HG03565 (cell line): ENCODE data around the gene C1orf35.
"Not testable (repeated sequence)": the region's sequence is repeated elsewhere in the genome, so short reads cannot be mapped to it uniquely, and the experiment has no call there.

ENCODE experiments used
- ATAC-seq: cut with Tn5 transposase; IDR thresholded peaks from one replicate; pipeline ENCODE4 v1.9.1; 2021; ENCODE audit warnings: mild to moderate bottlenecking, moderate library complexity; ENCODE audit not compliant: unreplicated experiment

The C1orf35 gene

DNA sequence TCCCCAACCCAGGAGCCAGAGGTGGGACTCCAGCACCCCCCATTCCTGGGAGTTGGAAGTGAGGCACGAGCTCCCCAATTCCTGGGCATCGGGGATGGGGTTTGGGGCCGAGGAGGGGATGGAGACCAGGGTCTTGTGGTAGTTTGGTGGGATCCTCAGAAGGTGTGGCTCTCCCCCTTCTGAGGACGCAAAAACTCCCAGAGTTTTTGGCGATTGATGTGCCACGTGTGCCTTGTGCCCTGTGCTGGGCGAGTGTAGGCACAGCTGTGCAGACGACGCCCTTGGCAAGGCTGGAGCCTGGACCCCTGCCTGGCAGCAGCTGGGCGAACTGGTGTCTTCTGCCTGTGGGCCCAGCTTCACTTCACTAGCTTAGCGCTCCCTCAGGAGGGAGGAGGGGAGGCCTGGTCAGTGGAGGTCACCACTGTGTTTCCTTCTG is 39.6 kb upstream of the C1orf35 start:
- ATAC-seq = no peak

DNA sequence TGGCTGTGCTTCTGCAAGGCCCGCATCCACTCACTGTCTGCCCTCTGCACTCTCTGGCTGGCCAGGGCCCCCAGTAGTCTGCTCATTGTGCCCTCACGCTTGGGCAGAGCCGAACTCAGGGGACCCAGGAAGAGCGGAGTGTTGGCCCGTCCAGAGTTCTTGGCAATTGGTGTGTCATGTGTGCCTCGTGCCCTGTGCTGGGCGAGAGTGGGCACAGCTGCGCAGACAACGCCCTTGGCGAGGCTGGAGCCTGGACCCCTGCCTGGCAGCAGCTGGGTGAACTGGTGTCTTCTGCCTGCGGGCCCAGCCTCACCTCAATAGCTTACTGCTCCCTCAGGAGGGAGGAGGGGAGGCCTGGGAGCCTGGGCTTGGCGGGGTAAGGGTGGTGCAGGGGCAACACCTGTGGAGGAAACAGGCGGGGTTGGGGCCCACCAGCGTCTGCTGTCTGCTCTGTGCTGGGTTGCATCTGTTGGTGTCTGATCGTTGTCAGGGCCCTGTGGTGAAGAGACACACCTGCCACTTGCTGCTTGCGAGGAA is 39.1 kb upstream of the C1orf35 start:
- no peak for ATAC-seq

DNA sequence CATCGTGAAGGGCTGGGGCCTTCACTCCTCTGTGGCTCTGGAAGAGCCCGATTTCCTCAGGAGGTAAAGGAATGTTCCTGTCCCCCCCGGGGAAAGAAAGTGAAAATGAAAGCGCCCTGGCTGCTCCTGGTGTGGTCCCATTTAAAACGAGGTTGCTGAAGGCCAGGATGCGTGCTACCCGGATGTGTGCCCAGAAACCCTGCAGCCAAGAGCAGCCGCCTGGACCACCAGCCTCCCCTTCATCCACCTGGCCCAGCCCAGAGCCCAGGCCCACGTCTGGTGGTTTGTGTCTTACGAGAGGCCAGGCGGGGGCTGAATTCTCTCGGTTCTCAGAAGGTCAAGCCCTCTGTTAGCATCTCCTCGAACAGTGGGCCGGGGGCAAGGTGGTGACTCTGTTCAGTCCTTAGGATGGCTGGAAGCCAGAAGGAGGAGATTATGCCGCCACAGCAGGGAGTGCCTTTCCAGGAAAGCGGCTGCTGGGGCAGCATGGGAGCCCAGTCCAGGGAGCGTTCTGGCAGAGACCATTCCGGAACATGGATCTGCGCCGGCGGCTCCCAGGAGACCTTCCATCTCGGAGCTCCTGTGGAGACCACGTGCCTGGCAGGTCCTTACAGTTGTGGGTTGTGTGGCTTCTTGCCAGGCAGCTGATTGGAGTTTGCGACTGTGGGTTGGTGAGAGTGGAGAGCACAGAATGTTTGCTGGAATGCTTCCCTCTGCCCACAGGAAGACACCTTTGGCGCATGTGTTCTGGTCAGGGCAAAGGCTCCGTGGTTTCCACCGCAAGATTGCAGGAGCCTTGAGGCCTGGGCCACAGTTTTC is 38.3 kb upstream of the C1orf35 start:
- no peak for ATAC-seq

DNA sequence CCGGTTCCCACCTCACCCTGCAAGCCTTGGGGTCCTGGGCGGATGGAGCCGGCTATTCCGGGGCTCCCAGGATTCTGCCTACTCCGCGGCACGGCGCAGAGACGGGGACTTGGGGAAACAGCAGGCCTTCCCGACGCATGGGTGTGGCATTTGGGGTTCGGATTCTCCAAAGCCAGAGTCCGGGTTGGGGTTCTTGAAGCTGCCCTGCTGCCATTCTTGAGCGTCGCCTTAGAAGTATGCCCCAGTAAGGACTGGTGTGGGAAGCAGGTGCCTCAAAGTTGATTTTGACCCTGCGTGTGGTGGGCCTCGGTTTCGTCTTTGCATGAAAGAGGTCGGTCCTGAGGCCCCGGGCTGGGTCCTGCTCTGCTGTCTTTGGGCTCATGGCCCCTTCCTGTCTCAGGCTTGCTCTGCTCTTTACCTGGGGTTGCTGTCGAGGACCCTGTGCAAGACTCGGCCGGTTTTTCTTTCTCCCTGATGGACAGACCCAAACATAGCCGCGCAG is 37.6 kb upstream of the C1orf35 start:
- no peak for ATAC-seq

DNA sequence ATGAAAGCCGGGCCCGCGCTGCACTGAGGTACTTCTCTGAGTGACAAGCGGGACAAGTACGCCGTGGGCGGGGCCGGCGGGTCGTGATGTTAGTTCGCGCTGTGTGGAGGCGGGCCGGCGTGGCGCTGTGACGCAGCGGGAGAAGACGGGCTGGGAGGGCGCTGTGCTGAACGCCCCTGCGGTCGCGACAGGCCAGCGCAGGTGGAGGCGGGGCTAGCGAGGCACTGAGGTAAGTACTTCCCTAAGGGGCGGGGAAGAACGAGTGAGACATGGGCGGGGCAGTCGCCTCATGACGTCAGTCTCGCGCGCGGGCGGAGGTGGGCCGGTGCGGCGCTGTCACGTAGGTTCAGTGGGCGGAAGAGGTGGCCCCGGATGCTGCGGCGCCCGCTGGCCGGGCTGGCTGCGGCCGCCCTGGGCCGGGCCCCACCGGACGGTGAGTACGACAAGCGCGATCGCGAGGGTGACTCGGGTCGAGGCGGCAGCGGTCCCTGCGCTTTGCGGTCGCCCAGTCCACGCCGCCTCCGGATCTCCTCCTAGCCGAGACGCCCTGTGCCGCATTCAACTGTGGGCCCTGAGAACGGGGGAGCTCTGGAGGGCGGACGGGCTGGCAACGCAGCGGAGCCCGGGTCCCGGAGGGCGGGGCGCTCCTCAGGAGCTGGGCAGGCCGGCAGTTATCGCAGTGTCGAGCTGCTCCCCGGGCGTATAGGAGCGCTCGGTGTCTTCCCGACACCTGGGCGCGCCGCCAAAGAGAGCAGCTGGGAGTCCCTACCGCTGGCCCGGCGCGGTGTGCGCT is 37.0 kb upstream of the C1orf35 start, which contains the start of gene GUK1:
Gene GUK1, plus strand, starts transcription at position 349 of the 793 bp plus-strand sequence. Its CDS starts 24 bp downstream, at position 373.
- peak; percentile 87 for ATAC-seq

DNA sequence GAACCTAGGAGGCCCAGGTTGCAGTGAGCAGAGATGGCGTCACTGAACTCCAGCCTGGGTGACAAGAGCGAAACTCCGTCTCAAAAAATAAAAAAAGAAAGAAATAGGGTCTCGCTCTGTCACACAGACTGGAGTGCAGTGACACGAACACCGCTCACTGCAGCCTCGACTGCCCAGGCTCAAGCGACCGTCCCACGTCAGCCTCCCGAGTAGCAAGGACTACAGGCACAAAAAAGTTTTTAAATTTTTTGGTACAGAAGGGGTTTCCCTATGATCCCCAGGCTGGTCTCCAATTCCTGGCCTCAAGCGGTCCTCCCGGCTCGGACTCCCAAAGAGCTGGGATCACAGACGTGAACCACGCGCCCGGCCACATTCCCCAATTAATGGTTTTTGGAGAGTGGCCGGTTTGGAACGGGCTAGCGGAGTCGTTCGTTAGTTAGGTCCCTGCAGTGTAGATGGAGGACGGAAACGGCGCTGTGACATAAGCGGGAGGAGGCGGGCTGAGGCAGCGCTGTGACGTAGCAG is 36.3 kb upstream of the C1orf35 start:
- no peak for ATAC-seq

DNA sequence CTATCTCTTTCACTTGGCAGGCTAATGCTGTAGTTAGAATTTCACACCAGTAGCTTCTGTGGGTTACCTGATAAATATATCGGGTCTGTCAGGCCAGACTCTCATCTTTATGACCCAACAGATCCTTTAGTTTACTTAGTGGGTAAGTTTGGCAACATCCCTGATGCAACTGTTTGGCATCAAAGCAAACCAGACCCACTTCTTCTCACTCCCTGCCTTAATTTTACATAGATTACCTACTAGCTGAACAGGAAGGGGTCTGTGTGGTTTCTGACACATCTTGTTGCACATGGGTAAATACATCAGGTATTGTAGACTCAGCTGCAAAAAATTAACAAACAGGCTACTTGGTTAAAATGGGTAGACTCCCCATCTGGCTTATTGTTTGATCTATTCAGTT is 33.8 kb upstream of the C1orf35 start:
- no peak for ATAC-seq

DNA sequence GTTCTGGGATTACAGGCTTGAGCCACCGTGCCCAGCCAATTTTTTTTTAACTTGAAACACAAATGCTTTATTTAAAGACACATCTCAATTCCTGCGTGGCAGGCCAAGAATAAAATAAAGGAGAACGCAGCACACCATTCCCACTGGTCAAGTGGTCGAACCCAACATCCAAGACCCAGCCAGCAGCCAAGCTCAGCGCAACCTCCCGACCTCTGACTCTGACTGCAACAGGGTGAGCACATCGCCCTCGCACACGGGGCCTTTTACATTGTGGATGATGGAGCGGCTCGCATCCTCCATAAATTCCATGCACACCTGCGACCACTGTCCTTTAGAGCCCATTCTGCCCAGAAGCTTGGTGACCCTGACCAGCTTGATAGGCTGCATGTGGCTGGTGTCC is 31.5 kb upstream of the C1orf35 start:
- no peak for ATAC-seq

DNA sequence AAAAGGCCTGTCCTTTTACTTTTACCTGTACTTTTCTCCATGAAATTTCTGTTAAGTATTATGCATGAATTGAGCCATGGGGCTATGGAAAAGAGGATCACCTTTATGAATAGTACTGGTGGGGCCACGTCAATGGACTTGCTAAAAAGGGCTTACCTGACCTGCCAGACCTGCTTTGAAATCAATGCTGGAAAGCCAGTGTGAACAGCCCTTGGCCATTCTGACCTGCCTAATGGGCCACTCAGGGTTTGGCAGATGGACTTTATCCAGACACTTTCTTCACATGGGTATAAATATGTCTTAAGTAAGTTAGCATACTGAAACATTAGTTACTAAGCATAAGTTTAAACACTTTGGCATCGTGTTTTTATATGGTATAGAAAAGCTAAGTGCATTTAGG is 28.6 kb upstream of the C1orf35 start:
- ATAC-seq = no peak

DNA sequence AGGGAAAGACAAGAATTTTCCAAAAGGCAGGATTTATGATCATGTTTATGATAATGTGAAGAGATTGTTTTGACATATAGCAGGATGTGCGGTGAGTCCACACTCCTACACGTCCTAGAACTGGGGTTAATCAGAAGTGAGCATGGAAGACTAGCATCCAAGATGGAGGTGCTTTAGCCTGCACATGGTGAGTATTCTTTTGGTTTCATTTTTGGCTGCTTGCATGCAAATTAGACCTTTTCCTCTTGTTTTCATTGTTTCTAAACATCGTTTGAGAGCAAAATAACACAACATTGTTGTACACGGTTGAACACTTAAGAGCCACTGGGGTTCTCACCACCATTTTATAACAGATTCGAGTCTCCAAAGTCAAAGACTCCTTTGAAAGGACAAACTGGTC is 22.1 kb upstream of the C1orf35 start:
- no peak for ATAC-seq

DNA sequence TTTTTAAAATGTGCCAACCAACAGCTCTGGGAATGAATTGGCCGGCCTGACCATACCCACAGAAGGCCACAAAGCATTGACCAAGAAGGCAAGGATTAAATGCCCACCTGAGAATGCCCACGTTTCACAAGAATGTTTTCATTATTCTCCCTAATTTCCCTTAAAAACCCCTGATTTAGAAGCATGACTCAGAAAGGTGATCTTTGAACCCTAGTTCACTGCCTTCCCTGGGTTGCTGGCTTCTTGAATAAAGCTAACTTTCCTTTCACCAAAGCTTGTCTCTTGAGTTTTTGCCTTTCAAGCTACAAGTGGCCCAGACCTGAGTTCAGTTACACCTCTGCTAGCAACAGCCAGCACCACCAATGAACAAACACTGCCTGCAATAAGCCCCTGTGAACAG is 20.4 kb upstream of the C1orf35 start:
- no peak for ATAC-seq

DNA sequence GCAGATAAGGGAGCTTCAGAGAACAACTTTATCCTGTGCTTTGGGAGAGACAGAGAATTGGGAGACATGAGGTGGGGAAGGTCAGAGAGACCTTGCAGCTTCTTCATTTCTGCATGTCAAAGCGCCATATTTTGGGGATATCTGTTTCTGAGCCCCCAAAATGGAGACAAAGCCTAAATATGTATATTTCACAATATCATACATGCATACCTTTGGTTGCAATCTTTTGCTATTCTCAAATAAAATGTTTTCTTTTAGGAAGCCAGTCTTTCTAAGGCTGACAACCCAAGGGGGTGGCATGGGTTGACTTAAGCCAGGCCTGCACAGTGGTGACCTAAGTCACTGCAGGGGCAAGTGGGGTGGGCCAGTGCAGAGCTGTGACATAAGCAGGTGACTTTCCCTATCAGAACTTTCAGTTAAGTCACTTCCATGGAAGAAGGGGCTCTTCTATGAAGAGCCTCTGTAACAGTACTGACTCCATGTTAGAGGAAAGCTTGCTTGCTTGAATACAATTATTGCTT is 19.9 kb upstream of the C1orf35 start:
- no peak for ATAC-seq

DNA sequence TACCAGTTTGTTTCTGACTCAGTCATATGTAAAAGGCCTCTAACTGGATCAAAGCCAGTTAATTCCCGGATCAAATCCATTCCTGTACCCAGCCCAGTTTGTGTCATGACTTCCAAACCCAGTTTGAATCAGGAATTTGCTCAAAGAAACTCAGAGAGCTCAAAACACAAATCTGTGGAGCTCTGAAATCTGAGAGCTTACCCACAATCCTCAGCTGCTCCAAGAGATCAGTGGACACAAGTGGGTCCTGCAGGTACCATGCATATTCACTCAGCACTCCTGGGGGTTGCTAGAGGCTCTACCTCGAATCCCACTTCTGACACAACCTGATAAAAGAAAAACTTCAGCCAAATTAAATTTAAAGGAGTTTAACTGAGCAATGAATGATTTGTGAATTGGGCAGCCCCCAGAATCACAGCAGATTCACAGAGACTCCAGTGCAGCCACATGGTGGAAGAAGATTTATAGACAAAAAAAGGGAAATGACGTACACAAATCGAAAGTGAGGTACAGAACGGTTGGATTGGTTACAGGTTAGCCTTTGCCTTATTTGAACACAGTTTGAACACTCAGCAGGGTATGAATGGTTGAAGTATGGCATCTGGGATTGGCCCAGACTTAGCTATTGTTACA is 17.8 kb upstream of the C1orf35 start:
- no peak for ATAC-seq

DNA sequence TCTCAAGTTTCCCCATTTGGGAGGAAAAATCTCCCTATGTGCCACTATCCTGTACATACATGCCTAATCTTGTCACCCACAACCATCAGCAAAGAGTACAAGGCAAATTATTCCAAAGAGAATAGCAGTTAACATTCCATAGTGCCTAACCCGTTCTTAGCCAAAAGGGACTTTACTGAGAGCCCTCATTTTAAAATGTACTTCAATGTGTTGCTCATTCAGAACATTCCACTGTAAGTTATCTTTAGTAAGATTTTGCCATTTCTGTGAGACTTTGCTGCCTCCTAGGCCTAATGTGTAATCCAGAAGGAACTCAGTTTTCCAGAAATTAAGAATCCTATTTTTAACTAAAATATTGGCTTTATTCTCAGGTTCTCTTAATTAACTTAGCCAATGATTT is 17.2 kb upstream of the C1orf35 start:
- ATAC-seq = no peak

DNA sequence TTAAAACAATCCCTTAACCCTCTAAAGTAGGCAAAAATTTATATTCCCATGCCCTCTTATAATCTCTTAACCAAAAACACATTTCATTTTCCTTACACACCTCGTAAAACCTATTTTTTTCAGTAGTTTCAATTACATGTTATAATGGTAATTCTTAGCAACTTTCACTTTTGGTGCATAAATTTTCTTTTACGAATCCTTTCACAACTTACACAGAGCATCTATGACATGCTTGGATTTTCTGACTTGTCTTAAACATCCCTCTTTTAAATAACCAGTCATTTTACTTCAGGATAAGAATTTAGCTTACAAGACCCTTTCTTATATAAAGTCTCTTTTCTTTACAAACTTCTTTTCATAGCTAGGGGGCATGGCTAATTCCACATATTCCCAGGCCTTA is 14.9 kb upstream of the C1orf35 start:
- no peak for ATAC-seq

DNA sequence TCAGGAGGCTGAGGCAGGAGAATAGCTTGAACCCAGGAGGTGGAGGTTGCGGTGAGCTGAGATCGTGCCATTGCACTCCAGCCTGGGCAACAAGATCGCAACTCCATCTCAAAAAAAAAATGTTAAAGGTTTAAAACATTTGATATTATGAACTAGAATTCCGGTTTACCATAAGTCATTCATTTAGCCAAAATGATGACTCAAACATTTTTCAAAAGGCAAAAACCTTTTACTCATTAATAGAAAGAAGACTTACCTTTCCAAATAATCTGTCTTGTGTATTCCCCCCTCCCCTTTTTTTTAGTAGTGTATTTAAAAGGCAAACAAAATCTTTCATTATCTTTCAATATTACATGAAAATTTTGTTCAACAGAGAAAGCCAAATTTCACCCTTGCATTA is 14.2 kb upstream of the C1orf35 start:
- no peak for ATAC-seq

DNA sequence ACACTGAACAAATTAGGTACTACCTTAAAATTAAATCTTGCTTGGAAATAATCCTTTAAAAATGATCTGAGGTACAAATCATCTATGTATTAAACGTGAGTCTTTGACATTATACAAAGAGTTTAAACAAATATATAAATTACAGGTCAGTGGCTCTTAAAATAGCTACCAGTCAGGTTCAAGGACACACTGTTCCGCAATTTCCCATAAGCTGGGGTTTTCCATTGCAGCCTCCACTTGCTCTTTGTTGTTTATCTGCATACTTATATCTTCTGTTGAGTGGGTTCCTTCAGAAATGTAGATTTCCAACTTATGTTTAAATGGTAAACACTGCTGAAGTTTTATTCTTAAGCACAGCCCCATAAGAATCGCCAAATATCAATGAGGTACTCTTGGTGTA is 11.7 kb upstream of the C1orf35 start:
- ATAC-seq = no peak

DNA sequence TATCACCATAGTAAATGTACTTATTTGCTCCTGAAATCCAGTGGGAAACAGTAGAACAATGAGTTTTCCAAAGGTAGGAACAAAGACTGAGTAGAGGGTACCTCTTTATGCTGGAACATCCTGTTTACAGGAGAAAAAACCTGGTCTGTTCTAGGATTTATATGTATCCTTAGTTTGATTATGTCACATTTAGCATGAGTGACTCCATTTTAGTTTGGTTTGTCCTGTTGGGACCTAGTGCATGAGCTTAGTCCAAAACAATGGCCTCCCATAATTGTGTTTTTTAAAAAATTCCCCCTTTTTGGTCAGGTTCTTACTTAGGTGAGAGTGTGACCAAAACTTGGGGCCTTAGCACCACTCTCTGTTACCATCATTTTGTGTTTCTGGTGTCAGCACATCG is 9.5 kb upstream of the C1orf35 start:
- ATAC-seq = no peak

DNA sequence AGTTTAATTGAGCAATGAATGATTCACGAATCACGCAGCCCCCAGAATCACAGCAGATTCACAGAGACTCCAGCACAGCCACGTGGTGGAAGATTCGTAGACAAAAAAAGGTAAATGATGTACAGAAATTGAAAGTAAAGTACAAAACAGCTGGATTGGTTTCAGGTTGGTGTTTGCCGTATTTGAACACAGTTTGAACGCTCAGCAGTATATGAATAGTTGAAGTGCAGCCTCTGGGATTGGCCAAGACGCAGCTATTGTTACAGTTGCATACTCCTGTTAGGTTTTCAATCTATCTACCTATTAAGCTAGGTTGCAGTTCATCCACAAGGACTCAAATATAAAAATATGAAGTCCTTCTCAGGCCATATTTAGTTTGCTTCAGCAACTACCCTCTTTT is 9.0 kb upstream of the C1orf35 start:
- no peak for ATAC-seq

DNA sequence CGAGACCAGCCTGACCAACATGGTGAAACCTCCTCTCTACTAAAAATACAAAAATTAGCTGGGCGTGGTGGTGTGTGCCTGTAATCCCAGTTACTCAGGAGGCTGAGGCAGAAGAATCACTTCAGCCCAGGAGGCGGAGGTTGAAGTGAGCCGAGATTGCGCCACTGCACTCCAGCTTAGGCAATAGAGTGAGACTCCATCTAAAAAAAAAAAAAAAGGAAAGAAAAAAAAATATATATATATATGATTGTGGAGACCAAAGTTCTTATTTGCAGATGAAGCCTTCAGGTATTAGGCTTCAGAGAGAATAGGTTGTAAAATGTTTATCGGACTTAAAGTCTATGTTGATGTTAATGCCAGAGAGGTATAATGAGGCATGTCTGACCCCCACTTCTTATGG is 8.2 kb upstream of the C1orf35 start:
- ATAC-seq = not testable (repeated sequence)

DNA sequence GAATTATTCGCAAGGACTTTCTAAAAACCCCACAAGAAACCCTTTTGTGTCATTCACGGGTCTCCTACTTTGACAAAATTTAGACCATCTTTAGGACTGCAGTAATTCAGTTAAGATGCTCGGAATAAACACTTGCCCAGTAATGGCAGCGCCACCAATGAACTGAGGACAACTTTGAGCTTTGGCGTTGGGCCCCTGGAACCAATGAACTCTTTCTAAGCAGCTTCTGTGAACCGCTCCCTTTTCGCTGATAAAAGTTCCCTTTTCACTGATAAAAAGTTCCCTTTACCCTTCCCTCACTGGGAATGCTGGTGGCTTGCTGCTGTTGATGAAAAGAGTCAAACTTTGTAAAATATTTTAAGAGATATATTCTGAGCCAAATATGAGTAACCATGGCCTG is 7.4 kb upstream of the C1orf35 start:
- ATAC-seq = no peak
